AG08395 (cell line): Measurements from ENCODE around the gene USP2.

Source experiments
- DNase-seq: peaks from one replicate; pipeline ENCODE4 v3.0.0; 2012; ENCODE audit warnings: mixed read lengths, low spot score

The USP2 gene

DNA sequence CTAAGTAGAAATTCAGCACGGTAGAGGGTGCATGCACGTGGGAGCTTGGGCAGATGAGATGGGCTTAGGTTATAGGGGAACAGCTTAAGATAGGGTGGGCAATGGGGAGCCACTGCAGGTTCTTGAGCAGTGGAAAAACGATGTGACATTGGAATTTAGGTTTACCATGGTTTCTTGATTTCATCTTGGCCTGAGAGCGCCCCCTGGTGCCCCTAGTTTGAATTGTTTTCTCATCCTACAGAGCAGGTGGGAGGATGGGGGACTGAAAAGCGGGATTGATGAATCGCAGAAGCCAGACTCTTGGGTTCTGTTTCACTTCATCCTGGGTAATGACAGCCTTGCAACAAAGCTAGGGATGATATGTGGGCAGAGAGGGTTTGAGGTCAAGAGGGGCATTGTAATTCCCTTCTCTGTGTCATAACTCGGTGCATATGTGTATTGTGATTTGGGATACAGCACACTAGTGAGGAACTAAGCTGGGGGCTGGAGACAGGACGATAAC, 57.9 kb downstream of the USP2 start:
- peak; percentile 79 for DNase-seq

DNA sequence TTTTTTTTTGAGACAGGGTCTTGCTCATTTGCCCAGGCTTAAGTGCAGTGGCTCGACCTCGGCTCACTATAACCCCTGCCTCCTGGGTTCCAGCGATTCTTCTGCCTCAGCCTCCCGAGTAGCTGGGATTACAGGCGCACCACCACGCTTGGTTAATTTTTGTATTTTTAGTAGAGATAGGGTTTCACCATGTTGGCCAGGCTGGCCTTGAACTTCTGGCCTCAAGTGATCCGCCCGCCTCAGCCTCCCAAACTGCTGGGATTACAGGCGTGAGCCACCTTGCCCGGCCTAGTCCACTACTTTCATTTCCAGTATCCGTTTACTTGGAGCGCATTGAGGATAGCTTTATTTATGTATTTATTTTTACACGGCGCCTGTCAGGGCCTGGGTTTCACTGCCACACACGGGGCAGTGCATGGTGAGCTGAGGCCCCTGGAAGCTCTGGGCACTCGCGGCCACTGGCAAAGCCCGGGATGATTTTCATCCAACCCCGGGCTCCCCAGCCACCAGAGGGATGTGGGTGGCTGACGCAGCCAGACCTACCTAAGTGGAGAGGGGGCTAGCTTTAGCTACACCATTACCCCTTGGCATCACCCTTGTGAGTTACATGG, 58.5 kb downstream of the USP2 start:
- no peak for DNase-seq

DNA sequence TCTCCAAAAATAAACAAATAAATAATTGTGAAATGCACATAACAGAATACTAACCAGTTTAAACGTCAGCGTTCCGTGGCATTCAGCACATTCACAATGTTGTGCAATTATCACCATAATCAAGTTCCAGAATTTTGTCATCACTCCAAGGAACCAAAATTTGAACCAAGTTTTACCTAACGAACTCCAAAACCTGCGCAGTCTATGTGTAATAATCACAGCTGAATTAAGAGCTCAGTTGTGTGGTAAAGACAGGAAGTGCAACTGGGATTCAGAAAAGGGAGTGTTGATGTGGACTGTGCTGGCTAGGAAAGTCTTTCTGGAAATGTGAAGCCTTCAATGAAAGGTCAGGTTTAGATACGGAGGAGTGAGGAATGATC, 59.1 kb downstream of the USP2 start:
- DNase-seq, result no peak

DNA sequence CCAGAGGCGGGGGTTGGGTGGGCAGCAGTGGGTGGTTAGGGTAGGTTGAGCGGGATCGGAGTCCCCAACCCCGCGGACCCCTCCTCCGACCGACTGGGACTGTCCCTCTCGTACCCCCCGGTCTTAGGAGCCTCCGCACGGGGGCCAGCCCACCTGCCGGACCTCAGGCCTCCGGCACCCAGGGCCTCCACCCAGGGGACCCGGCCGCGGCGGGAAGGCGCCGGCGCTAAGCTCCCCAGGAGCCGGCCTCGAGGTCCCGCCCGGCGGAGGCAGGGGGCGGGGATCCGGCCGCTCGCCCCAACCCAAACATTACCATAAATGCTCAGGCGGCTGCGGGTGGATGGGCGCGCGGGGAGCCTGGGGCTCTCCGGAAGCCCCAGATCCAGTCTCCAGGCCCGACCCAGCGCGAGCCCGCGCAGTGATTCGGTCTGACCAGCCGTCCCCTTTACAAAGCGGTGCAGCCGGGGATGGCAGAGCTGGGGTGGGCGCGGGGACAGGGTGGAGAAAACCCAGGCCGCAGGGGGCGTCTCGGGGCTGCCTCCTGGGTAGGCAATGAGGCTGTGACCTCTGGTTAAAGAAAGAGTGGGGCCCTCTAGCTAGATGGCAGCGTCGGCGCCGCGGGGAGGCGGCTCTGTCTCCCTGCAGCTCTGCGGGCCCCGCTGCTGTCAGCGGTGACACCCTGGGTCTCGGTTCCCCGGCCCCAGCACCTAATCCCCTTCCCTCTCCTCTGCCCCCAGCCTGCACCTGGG, 60.5 kb downstream of the USP2 start:
- peak; percentile 67 for DNase-seq

DNA sequence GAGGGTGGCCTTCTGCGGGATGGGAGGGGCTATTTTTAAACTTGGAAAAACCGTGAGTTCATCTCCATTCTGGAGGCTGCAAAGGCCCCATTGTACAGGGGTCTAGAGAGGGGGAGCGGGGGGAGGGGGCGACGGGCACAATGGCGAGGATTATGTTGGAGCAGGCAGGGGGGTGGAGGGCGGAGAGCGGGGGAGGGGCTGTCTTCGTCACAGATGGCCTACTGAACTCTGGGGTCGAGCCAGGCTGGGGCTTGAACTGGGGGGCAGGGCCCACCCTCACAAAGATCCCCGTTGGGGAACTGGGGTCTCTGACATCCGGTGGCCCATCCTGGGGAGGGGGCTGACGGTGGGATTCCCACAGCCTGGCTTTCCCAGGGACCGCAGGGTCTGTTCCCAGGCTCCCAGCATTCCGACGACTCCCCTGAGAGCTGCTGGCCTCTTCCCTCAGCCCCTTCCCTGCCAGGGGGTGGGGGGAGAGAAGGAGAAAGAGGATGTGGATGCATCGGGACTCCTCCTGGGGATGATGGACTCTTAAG, 61.2 kb downstream of the USP2 start:
- DNase-seq, result no peak

DNA sequence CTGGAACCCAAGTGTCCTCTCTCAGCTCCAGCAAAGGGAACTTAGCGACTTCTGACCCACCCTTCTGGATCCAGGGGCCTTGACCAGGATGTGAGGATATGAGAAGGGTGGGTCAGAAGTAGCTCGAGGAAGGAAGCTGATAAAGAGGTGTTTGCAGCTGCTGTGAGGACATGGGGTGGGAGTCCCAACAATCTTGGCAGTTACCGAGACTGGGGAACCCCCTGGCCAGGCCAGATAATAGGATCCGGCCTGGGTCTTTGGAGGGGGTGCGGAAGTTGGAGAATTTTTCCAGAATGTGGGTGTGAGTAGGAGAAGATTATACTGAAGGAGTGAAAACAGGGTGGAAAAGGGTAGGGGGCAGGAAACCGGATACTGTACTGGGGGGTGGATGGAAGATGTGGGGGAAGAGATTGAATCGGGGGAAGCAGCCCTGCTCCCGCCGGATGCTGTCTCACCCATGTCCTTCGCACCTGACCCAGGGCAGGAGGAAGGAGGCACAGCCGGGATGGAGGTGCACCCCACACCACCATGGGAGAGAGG, 61.7 kb downstream of the USP2 start:
- DNase-seq, result no peak

DNA sequence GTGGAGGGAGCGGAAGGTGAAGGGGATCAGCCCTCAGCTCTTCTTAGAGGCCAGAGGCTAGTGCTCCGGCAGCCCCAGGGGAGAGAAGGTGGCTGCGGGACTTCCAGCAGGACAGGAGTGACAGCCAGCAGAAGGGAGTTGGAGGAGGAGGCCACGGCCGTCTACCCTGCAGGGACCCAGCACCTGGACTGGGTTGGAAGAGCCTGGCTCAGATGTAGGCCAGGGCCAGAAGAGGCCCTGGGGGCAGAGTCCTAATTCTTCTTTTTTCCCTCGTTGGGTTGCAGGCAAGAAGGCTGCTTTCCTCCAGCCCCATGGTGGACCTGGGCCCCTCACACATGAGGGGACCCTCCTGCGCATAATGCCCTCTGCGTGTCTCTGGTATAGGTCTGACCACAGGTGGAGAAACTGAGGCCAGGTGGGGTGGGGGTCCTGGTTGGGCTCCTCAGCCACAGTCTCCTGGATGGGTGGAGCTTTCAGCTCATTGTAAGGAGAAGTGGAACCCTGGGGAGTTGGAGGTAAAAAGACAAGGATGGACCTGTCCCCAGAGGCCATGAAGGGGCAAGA, 62.3 kb downstream of the USP2 start:
- DNase-seq, result no peak

DNA sequence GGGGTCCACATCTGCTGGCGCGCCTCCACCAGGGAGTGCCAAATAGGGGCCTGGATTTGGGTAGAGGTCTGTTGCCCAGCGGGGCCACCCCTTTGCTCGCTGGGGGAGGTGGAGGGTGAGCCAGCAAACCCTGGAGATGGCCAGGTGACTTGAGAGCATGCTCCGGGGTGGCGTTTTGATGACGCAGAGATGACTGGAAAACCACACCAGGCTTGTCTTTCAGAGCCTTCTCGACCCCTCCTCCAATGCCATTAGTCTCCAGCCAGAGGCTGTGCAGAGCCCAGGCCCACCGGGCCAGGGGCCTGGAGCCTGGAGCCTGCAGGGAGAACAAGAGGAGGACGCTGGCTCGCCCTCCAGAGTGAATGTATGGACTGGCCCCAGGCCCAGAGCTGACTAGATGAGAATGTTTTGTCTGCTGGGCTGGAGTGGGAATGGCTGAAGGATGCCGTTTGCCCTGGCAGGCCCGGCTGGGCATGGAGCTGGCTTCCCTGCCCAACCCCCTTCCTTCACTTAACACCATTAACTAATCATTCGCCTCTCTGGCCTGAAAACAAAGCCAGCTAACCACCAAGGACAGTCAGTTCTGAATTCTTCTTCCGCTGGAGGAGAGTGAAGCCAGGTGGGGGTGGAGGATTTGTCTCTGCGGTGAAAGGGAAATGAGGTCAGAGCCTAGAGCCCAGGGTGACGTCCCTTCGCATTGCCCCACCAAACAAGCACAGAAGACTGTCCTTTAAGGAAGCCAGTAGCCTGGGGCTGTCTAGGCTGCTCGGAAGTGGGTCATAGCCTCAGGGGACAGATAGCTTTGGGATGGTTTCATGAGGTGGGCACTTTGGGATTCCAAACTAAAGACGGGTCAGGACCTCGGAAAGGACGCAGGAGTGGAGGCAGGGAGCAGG, 63.0 kb downstream of the USP2 start:
- DNase-seq, result peak; percentile 10

DNA sequence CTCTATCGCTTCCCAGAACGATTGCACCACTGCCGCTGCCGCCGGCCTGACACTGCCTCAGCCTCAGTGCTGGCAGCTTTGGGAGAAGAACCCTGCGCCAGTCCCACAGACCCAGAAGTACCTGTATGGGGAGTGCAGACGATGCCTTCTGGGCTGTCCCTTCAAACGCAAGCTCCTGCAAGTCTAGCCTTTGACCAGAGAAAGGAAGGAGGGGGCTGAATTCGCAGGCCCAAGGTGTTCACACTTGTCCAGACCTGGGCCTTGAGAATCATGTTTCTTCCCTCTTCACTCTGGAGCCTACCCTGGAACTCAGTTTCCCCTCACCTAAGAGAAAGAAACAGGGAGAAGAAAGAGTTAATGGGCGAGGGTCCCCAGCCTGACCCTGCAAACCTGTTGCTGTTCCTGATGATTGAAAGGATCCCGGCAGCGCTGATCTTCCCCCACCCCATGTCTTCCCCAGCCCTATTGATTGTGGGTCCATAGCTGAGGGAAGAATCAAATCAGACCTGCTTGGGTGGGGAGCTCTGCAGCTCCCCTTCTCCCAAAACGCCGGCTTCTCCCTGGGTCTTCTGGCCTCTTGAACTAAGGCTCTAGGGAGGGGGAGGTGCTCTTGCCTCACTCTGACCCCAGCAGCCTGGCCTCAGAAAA, 63.8 kb downstream of the USP2 start:
- no peak for DNase-seq

DNA sequence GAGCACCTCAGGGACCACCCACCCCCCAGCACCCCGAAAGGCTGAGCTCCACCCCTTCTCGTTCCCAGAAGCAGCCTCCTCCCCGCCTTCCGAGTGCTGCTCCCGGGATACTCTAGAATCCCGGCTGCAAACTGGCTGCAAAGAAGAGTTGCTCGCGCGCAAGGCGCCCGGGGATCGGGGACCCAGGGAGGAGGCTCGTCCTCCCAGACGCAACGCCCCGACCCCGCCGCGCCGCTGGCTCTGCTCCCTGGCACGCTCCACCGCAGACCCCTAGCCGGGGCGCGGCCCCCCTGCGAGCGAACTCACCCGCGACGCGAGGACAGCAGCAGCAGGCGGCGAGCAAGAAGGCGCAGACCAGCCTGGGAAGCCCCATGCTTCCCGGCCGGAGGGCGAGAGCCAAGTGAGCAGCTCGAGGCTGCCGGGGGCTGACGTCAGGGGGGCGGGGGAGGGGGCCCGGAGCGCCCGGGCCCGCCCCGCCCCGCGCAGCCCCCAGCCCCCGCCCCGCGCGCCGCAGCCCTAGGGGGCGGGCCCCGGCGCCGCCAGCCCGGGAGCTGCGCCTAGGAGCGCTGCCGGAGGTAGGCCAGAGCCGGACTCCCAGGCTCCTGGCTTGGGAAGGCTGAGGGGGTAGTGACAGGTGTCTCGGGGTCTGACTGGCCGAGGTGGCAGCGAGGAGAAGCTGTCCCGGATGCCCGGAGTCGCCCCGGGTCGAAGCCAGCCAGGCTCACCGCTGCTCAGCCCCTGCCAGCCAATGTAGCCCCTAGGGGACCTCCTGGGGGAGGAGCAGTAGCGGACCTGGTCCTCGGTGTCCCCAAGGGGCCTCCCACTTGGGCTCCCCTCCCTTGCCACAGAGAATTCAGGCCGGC, 64.5 kb downstream of the USP2 start, which contains the start of gene MCAM:
Gene MCAM, minus strand, starts transcription at position 402 of the 863 bp plus-strand sequence. Its CDS starts 29 bp downstream, at position 373.
- peak; percentile 32 for DNase-seq

DNA sequence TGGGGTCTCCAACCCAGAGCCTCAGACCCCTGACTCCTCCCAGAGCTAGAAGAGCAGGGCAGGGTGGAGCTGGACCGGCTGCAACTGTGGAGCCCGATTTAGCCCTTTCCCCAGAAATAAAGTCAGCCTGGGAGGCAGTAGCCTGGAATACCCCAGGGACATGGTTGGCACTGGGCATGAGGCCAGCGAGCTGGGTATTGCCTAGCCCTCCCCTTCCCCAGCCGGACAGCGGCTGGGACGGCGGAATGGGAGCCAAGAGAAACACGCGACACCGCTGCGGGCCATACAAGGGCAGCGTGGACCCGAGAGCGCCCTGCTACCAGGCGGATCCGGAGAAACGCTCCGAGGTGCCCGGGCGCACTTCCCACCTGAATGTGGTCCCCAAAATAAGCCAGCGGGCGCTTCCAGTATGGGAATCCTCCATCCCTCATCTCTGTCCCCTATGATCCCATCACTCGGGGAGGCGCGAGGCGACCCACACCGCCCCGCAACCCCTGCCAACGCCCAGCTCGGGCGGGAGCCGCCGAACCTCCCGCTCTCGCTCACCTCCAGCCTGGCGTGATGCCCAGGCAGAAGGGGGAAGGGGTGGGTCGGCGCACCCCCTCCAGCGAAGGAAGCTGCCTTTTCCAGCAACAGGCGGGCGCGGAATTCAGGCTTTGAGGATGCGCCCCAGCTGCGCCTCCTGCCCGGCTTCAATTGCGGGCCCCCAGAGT, 65.3 kb downstream of the USP2 start:
- DNase-seq, result no peak

DNA sequence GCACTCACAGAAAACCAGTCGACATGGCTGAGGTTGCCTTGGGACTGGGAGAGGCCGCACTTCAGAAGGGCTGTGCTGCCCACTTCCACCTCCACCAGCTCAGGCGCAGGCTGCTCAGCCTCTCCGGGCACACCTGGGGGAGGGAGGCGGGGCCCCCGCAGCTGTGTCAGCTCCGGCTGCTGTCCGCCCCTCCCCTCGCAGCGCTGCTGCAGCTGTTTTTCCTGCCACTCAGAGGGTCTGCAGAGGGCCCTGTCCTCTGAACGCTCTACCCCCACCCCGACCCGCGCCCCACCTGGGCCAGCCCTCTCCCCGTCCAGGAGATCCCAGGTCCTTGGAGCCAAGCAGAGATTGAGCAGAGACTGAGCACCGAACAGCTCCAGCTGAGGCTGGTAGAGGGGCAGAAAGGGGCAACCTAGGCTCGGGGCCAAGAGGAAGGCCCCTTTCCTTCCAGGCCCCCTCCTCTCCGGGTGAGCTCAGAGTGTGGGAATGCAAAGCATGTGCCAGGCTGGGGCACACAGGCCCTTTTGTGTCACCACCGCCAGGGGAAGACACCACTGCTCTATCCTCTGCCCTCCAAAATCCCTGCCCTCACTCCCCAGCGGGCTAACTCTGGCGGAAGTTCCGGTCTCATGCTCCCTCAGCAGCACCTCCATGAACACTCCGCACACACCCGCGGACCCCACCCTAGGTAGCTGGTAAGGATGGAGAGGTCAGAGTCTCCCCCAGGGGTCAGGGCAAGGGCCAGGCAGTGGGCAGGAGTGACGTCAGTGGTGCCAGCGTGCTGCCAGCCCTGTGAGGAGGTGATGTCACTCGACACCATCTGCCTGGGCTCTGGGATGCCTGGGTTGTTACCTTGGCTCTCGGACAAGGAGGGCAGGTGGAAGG, 66.1 kb downstream of the USP2 start:
- DNase-seq, result peak; percentile 31

DNA sequence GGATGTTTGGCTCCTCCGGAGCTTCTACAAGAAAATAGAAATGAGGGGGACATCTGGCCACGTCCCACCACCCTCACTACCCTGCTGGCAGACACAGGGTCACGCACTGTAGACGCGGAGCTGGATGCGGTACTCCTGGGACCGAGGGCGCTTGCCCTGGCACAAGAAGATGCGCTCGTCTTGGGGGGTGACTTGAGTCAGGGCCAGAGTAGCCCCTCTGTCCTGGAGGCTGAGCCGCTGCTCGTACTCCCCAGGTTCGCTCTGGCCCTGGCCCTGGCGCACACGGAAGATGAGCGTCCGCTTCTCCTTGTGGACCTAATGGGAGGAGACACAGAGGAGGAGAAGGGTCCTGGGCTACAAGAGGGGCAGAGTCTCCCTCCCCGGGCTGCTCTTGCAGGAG, 66.8 kb downstream of the USP2 start:
- no peak for DNase-seq

DNA sequence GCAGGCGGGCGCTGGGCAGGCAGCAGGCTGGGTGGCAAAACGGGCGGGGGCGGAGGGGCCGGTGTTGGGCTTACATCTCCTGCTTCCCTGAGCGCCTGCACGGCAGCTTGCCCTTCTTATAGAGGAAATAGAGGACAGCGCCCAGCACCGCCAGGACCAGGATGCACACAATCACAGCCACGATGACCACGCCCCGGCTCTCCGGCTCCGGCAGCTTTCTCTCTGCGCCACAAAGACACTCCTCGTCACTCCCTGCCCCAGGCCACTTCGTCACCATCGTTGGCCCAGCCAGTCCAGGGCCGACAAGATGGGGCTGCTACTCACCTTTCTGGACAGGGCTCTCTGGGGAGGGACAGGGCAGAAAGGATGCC, 70.8 kb downstream of the USP2 start:
- no peak for DNase-seq

DNA sequence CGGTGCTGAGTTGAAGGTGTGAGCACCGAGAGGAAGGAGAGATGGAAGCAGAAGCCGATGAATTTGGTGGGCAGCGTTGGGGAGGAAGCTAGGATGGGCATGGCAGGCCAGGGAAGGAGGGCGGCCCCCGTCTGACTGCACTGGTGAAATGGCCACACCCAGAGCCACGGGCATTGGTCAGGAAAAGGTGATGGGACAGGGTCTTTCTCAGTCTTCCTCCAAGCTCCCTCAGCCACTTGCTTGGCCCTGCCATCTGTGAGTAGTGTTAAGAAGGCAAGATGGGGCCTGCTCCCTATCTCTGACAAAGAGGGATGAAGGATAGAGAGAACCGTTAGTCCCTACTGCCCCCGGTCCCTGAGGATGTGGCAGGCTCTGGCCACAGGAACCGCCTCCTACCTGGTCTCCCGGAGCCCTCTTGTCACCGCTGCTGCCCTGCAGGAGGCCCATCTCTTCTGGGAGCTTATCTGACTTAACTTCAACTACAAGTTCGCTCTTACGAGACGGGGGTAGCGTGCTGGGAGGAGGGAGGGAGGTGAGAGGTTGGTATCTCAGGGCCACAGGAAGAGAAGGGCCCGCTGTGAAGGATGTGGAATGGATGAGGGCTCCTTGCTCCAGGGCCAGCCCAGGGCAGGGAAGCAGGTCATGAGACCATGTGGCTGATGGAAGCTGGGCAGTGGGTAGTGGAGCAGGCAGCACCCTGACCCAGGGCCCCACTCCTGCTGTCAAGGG, 71.4 kb downstream of the USP2 start:
- DNase-seq, result no peak

DNA sequence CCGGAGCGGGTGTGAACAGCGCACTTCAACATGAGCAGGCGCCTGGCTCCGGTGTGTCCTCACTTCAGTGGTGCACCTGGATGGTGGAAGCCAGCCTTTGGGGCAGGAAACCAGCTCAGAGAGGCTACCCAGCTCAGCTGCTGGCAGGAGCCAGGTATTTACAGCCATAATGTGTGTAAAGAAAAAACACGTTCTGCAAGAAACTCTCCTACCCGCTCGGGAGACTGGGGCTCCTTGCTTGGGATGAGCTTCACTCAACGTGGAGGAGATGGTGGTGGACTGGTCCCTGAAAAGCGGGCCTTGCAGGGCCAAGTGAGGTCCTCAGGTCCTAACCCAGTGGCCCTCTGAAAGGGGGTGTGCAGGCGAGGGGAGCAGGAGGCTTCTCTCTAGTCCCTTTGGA, 72.1 kb downstream of the USP2 start:
- DNase-seq, result no peak

DNA sequence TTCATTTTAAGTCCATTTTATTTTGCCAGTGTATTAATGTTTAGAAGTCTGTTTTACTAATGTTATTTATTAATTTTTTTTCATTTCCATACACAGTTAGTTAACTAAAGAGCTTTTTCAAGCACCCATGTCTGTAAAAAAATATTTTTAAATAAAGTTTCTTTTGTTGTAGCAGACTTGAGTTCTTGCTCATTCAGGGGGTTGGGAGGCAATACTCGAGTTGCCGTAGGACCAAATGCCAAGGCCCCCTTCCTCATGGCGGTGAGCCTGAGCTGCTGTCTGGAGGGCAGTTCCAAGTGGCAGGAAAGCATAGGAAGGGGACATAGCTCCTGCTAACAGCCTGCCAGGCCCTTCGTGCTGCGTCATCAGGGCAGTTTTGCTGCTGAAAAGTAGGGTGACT, 73.5 kb downstream of the USP2 start:
- no peak for DNase-seq

DNA sequence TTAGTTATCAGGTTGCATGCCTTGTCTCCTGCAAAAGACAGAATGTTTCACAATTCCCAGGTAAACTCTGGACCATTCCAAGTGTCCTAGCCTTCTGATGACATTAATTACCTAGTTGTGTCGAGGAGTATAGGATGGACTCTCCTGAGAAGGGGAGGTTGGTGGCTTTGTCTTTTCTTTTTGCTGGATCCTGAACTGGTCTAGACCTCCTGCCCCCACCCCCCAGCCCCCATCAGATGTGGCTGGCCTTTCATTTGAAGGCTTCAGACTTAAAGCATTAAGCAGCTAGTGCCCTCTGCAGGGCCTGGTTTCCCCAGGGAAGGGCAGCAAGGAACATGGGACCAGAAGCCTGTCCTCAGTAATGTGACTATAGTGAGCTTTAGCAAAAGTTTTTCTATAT, 74.3 kb downstream of the USP2 start:
- DNase-seq, result no peak
